Measurements from ENCODE around the gene ROBO3.

Gene ROBO3

GRCh38 chr11:124865181-124865901 is at the start of gene ROBO3:
TSS of gene ROBO3 (plus strand) at chr11:124865432. CDS start at chr11:124865578, 146 bp downstream.
- no peak for DNase-seq (ENCODE audit: low read depth)

- DNase-seq (ENCODE audit: low read depth) = no peak
Measured at GRCh38 chr11:124817036-124817435, 48.2 kb upstream of the ROBO3 start.

GRCh38 chr11:124821995-124822730 is 43.1 kb upstream of the ROBO3 start:
- no peak for DNase-seq (ENCODE audit: low read depth)

GRCh38 chr11:124823512-124824376 is 41.5 kb upstream of the ROBO3 start:
- DNase-seq (ENCODE audit: low read depth) = no peak

GRCh38 chr11:124825876-124826275 is 39.4 kb upstream of the ROBO3 start:
- no peak for DNase-seq (ENCODE audit: low read depth)

- DNase-seq (ENCODE audit: low read depth) = no peak
Measured at GRCh38 chr11:124829986-124830385, 35.2 kb upstream of the ROBO3 start.

- DNase-seq (ENCODE audit: low read depth) = no peak
Measured at GRCh38 chr11:124830749-124831148, 34.5 kb upstream of the ROBO3 start.

GRCh38 chr11:124831897-124832296 is 33.3 kb upstream of the ROBO3 start:
- DNase-seq (ENCODE audit: low read depth) = no peak

GRCh38 chr11:124832571-124832970 is 32.7 kb upstream of the ROBO3 start:
- DNase-seq (ENCODE audit: low read depth) = no peak

- DNase-seq (ENCODE audit: low read depth) = no peak
Measured at GRCh38 chr11:124834526-124835180, 30.6 kb upstream of the ROBO3 start.

GRCh38 chr11:124835918-124836317 is 29.3 kb upstream of the ROBO3 start:
- no peak for DNase-seq (ENCODE audit: low read depth)

- peak; percentile 91 for DNase-seq (ENCODE audit: low read depth)
Measured at GRCh38 chr11:124837491-124837856, 27.8 kb upstream of the ROBO3 start.

- no peak for DNase-seq (ENCODE audit: low read depth)
Measured at GRCh38 chr11:124838805-124839127, 26.5 kb upstream of the ROBO3 start.

GRCh38 chr11:124839128-124839971 is 25.9 kb upstream of the ROBO3 start:
- DNase-seq (ENCODE audit: low read depth) = no peak

GRCh38 chr11:124839972-124840621 is 25.1 kb upstream of the ROBO3 start:
- DNase-seq (ENCODE audit: low read depth) = no peak

GRCh38 chr11:124840666-124841065 is 24.6 kb upstream of the ROBO3 start:
- no peak for DNase-seq (ENCODE audit: low read depth)

GRCh38 chr11:124841201-124841600 is 24.0 kb upstream of the ROBO3 start:
- DNase-seq (ENCODE audit: low read depth) = peak; percentile 32

GRCh38 chr11:124841840-124842239 is 23.4 kb upstream of the ROBO3 start:
- DNase-seq (ENCODE audit: low read depth) = no peak

GRCh38 chr11:124842305-124842704 is 22.9 kb upstream of the ROBO3 start:
- DNase-seq (ENCODE audit: low read depth) = no peak

GRCh38 chr11:124843616-124843910 is 21.7 kb upstream of the ROBO3 start:
- no peak for DNase-seq (ENCODE audit: low read depth)

GRCh38 chr11:124844664-124845079 is 20.6 kb upstream of the ROBO3 start:
- no peak for DNase-seq (ENCODE audit: low read depth)
